Measurements from ENCODE around the gene MED6.

Gene MED6

DNA sequence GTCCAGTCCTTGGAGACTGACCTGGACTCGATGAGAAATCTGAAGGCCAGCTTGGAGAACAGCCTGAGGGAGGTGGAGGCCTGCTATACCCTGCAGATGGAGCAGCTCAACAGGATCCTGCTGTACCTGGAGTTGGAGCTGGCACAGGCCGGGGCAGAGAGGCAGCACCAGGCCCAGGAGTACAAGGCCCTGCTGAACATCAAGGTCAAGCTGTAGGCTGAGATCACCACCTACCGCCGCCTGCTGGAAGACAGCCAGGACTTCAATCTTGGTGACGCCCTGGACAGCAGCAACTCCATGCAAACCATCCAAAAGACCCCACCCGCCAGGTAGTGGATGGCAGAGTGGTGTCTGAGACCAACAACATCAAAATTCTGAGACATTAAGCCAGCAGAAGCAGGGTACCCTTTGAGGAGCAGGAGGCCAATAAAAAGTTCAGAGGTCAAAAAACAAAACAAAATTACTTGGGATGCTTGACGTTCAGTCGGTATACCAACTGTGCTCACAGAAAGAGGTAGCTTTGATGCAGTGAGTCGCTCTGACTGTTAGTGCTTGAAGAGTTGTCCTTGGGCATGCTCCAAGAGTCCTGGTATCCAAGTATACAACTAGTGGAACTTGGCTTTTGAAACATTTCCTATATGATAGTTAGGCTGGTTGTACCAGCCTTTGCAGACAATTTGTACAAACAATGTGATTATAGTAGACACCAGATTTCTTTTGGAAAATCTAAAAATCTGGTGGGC lies 4.8 kb downstream of the MED6 start:
- no peak for DNase-seq

DNA sequence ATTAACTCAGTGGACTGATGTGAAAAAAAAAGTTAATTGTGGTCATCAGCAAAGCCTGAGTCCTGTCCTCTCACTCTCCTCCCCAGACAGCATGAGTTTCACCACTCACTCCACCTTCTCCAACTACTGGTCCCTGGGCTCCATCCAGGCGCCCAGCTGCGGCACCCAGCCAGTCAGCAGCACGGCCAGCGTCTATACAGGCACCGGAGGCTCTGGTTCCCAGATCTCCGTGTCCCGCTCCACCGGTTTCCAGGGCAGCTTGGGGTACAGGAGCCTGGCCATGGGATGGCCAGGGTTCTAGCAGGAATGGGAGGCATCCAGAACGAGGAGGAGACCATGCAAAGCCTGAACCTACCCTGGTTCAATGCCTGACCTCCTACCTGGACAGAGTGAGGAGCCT lies 6.0 kb downstream of the MED6 start:
- no peak for DNase-seq

DNA sequence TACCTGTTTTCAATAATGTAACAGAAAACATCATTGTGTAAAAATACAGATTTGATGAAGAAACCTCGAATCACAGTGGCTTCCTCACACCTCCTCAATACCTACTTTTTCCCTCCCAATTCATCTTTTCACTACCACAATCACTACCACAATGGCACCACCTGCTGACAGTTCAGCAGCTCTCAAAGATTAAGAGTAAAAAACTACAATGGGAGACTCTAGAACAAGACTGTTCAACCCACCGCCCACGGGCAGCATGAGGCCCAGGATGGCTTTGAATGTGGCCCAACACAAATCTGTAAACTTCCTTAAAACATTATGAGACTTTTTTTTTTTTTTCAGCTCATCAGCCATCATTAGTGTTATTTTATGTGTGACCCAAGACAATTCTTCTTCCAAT lies 15.2 kb downstream of the MED6 start:
- no peak for DNase-seq

DNA sequence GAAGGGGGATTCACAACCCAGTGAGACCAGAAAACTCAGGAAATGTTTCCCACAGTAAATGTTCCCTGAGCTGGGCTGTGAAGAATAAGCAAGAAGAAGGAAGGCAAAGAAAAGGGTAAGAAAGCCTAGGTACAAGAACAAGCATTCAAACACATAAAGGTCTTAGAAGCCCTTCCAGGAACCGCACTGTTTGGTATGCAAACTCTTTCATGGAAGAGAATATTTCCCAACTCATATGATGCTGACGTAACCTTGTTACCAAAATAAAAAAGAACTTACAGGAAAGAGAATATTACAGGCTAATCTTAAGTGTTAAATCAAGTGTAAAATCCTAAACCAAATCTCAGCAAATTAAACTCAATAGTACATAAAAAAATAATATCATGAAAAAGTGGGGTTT lies 23.6 kb downstream of the MED6 start:
- DNase-seq: no peak

DNA sequence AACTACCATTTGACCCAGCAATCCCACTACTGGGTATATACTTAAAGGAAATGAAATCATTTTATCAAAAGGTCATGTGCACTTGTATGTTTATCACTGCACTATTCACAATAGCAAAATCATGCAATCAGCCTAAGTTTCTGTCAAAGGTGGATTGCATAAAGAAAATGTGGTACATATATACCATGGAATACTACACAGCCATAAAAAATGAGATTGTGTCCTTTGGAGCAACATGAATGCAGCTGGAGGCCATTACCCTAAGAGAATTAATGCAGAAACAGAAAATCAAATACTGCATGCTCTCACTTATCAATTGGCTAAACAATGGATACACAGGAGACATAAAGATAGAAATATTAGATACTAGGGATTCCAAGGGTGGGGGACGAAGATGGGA lies 27.4 kb downstream of the MED6 start:
- DNase-seq: no peak

DNA sequence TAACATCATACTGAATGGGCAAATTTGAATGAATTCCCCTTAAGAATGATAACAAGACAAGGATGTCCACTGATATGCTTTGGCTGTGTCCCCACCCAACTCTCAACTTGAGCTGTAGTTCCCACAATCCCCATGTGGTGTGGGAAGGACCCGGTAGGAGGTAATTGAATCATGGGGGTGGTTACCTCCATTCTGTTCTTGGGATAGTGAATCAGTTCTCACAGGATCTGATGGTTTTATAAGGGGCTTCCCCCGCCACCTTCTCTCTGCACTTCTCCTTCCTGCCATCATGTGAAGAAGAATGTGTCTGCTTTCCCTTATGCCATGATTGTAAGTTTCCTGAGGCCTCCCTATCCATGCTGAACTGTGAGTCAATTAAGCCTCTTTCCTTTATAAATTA lies 29.3 kb downstream of the MED6 start:
- DNase-seq: no peak

DNA sequence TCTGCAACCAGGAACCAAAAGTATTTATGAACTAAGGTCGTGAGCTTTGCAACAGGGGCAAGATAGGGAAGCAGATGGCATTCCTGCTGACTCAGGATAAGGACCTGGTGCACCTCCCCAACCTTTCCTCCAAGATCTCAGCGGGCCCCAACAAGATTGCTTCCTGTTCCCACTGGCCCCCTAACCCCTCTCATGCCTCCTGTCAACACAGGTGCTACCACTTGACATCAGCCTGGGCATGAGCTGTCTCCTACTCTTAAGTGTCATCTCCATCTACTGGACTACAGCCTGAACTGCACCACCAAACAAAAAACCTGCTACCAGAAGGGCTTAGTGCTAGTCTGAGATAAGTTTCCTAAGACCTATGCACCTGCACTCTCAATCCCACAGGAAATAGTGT lies 32.7 kb downstream of the MED6 start:
- DNase-seq: no peak

DNA sequence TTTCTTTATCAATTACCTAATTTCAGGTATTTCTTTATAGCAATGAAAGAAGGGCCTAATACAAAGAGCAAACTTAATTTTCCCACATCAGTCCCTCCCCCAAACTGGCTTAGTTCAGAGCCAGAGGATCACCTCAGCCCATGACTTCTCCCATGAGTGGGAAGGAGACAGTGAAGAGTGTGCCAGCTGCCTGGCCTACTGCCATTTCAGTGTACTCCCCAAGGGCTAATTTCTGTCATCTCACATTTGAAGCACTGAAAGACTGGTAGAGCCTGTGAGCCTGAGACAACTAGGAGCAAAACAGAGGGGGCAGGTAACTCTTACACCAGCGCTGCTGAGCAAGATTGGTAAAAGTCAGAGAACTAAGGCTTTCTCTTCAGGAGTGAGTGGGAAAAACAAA lies 36.6 kb downstream of the MED6 start:
- no peak for DNase-seq

DNA sequence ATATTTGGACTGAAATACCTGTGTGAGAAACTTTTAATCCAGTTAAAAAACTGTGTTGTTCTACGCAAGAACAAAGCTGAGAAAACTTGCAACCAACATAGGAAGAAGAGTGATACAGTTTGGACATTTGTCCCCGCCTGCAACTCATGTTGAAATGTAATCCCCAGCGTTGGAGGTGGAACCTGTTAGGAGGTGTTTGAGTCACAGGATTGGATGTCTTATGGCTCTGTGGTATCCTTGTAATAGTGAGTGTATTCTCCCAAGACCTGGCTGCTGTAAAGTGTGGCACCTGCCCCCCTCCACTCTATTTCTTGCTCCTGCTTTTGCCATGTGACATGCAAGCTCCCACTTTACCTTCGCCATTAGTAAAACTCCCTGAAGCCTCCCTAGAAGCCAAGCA lies 37.0 kb downstream of the MED6 start:
- DNase-seq: no peak

DNA sequence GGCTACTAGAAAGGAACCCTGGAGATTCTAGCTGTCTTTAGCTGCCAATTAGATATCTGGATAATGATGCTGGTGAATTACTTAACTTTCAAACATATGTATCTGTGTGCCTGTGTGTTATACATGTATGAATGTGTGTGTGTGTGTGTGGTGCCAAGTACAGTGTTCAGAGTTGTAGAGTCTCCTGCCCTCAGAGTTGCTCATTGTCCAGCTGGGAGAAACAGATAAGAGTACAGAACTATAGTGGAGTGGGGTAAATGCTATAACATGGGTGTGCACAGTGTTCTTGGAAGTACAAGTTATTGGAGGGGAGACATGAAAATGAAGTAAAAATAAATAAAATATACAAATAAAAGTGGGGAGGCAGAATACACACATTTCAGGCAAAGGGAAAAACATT lies 42.1 kb downstream of the MED6 start:
- no peak for DNase-seq

DNA sequence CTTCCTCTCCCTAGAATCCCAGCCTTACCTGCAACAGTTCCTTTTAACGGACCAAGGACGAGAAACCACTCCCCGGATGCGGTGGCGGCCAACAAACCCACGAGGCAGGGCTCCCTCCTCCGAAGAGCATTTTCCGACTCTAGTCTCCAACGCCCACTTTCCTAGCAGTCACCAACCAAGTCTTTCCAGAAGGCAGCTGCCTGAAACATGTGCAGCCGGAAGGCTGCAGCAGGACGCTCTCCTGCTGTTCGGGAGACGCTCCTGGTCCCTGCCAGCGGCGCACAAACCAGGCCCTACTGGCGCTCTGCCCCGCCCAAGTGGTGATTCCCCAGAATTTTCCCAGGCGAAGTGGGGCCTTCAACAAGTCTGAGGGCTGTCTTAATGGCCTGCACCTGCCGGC lies 44.6 kb downstream of the MED6 start:
- DNase-seq: no peak

DNA sequence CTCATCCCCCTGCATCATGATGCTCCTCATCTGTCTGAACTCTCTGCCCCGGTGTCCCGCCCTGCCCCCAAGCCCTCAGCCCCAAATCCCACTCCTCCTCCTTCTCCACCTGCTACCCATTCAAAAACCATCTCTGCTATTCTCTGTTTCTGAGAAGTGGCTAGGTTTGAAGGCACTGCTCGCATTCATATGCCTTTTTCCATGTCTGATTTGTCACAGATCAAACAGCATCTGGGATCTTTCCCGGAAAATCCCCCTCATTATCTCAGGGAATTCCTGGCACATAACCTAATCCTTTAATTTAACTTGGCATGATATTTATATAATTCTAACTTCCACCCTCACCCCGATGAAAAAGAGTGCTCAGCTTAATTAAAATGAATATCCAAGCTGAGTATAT lies 62.4 kb downstream of the MED6 start:
- no peak for DNase-seq

DNA sequence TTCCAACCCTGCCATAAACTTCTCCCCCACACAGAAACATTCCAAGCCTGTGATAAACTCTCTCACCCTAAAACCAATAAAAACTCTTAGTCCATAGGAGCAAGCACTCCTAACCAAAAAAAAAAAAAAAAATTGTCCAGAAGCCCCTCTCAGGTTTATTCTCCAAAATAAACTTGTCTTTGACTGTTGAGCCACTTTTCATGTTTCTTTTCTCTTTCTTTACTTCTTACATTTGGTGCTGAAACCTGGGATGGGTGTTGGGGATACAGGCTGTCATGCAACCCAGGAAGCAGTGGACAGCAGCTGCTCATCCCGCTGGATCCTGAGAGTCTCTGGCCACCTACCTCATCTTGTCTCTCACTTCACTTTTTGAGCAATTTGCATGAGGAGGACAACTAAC lies 63.6 kb downstream of the MED6 start:
- no peak for DNase-seq

DNA sequence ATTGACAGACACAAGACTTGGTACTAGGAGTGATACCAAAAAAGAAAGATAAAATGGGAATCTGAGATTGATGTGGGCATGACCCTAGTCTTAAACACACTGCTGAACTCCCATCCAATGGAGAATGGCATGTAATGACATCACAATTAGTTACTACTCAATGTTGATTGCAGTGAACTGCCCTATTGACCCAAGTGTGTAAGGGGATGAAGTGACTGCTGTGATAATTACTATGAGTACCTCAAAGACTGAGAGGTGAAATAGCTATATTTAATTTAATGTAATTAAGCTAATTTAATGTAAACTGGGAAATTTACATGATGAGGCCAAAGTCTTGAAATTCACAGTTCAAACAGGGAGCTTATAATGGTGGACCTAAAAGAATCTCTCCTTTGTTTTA lies 65.6 kb downstream of the MED6 start, which contains the start of gene ADAM20:
Gene ADAM20, minus strand, starts transcription at position 101 of the 400 bp plus-strand sequence. CDS start 10,247 bp downstream, outside the sequence.
- no peak for DNase-seq
